Activated CD4-positive, alpha-beta T cell treated with anti-CD3 and anti-CD28 coated beads for 24 hours (primary cell): ENCODE results near the gene RHBDD1.
A peak's percentile ranks its signal among the peaks of the same experiment; 100 is the strongest.
"Not testable (repeated sequence)": the region's sequence is repeated elsewhere in the genome, so short reads cannot be mapped to it uniquely, and the experiment has no call there.

ENCODE experiments used
- DNase-seq, 2 donors: peaks; one replicate each; pipeline ENCODE4 v3.0.0-alpha.2; 2020; ENCODE audit warnings: low read depth in 2 of 2

The RHBDD1 gene

GRCh38 chr2:226799976-226800940 is 35.6 kb upstream of the RHBDD1 start:
- no peak for DNase-seq

DNA sequence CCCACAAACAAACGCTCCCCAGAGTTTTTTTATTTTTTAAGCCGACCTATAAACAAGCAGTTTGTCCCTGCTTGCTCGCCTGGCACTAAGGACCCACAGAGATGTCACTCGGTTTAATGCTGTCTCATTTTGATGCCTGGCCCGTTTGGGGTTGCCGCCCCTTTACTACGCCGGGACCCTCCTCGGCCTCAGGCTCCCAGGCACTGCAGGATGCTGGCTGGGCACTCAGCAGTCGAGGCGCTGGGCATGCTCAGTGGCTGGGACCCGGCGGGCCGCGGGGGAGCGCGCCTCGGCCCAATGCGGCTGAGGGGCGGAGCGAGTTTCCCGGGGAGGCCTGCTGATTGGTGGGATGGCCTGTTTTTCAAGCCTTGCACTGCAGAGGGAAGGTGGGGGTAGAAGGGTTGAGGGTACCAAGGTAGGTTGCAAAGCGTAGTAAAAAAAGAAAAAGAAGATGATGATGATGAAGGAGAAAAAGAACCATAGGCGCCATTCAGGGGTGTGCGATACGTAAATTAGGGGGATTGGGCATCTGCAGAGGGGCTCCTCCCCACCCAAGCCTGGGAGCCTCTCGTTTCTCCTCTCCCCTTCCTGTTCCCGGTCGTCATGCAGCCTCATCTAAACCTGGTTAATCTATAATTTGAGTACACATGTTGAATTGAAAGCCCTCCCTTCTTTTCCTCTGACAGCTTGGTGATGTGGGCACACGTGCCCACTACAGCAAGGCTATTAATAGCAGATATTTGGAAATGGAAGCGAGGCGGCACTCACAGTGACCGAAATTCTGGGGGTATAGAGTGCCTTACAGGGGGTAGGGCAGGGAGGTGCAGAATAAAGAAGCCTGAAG is 34.7 kb upstream of the RHBDD1 start:
- peak; percentile 68 to 79 for DNase-seq

DNA sequence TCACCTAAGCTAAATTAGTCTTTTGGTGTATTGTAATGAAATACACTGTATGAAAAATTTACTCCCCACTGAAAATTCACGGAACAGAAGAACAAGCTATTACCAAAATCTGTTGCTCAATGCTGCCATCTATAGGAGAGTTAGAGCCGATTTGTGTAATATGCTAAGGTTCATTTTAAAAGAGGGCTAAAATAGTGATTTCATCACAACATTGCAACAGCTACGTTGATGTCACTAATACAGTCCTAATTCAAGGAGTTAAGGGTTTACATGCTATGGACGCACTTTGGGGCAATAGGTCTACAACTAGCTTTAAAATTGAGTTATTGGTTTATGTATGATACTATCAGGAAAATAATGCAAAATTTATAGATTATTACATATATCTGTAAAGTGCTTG is 33.3 kb upstream of the RHBDD1 start:
- no peak for DNase-seq

- DNase-seq: no peak
These were observed 32.4 kb upstream of the RHBDD1 start for GRCh38 chr2:226803410-226803809.

DNA sequence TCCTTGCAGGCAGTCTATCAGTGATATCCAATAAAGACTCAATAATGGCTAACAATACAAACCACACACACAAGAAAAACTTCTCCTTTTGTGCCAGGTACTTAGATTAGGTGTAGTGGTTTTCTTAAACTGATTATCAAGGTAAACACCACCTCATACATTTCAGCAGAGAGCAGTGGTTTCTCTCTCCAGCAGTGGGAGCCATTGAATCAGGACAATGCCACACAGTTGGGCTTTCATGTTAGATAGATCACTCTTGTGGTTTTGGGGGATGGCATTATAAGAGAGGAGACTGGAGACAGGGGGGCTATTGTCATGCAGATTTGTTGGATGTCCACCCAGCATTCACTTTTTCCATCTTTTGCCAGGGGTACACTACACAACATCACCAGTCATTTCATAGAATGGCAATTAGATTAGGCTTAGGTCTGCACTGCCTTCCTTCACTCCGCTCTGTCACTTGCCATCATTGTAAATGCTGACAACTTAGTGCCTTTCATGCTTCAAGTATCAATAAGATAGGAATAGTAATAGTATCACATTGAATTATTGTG is 22.6 kb upstream of the RHBDD1 start:
- no peak for DNase-seq

DNA sequence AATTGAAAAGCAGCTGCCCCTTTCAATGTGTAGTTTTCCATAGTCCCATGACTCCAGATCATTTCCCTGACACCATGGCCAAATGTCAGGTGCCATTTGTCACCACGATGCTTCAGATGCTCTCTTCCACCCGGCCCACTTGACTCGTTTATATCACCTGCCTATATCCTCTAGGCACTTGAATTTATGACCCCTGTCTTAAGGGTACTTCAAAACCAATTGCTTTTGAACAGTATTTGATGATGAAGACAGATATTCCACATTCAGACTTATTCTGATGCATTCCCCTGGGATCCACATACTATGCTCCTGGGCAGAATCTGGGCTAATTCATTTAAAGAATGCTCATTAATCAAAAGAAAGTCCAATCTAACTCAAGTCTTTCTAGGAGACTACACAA is 16.9 kb upstream of the RHBDD1 start:
- no peak for DNase-seq

DNA sequence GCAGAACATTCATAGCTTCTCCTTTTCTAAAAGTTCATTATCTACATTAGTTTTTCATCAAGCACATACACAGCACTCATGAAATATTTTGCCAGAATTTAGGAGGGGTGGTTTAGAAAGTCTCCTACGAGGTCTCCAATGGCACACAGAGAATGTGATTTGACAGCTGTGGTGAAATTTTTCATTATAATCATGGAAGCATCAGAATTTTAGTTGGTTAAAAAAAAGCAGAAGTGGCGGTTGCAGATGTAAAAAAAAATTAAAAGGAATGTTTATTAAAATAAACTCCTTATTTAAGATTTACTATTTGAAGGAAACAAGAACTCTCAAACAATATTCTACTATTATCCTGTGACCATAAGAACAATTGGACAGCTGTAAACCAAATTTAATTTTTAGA is 10.8 kb upstream of the RHBDD1 start:
- no peak for DNase-seq

DNA sequence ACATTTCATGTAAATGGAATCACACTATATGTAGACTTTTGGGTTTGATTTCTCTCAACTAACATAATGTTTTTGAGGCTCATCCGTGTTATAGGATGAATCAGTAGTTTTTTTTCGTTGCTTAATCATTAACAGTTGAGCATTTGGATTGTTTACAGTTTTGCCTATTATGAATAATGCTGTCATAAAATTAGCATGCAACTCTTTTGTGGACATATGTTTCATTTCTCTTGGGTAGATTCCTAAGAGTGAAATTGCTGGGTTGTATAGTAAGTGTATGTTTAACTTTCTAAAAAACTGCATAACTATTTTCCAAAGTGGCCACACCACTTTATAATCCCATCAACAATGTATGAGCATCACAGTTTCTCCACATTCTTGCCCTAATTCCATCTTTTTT is 7.7 kb upstream of the RHBDD1 start:
- no peak for DNase-seq

DNA sequence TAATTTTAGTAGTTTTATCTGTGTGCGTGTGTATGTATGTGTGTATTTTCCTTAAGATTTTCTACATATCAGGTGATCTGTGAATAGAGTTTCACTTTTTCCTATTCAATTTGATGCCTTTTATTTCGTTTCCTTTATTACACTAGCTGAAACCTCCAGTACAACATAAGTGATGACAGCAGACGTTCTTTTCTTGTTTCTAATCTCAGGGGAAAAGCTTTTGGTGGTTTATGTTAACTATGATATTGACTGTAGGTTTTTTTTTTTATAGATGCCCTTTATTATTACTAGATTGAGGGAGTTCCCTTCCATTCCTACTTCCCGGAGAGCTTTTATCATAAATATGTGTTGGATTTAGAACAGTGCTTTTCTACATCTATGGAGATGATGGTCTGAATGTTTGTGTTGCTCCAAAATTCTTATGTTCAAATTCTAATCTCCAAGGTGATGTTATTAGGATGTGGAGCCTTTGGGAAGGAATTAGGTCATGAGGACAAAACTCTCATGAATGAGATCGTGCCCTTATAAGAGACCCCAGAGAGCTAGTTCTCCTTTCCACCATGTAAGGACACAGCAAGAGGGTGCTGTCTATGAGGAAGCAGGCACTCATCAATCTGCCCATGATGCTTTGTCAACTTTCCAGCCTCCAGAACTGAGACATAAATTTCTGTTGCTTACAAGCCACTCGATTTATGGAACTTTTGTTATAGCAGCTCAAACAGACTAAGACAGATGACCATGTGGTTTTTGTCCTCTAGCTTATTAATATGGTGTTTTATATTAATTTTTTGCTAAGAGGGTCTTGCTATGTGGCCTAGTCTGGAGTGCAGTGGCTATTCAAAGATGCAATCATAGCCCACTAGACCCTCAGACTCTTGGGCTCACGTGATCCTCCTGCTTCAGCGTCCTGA is 5.9 kb upstream of the RHBDD1 start:
- no peak for DNase-seq

DNA sequence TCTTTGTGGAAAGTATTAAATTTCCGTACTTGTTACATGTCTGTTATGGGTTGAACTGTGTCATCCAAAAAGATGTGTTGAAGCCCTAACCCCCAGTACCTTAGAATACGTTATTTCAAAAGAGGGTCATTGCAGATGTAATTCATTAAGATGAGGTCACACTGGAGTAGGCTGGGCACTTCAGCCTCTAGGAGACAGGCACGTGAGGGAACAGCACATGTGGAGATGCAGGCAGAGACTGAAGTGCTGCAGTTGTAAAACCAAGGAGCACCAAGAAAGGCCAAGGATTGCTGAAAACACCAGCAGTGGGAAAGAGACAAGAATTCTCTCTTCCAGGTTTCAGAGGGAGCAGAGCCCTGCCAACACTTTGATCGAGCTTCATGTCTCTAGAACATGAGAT is 4.6 kb upstream of the RHBDD1 start:
- DNase-seq: no peak

DNA sequence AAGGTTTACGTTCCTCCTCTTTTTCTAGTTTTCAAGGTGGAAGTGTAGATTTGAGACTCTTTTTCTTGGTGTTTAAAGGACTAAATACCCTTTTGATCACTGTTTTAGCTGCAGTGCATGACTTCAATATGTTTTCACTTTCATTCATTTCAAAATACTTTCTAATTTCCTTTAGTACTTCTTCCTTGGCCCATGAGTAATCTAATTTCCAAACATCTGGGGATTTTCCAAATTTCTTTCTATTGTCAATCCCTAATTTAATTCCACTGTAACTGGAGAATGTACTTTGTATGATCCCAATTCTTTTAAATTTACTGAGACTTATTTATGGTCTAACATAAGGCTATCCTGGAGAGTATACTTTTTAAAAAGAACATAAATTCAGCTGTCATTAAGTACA is 3.8 kb upstream of the RHBDD1 start:
- no peak for DNase-seq

DNA sequence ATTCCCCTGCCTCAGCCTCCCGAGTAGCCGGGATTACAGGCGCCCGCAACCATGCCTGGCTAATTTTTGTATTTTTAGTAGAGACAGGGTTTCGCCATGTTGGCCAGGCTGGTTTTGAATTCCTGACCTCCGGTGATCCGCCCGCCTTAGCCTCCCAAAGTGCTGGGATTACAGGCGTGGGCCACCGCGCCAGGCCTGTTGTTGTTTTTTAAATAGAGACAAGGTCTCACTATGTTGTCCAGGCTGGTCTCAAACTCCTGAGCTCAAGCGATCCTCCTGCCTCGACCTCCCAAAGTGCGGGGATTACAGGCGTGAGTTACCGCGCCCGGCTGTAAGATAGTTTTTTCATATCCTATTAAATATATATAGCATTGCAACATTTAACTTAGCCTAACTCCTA is 974 bp upstream of the RHBDD1 start:
- DNase-seq: not testable (repeated sequence)

GRCh38 chr2:226835420-226835795 is 446 bp upstream of the RHBDD1 start:
- DNase-seq: no peak

DNA sequence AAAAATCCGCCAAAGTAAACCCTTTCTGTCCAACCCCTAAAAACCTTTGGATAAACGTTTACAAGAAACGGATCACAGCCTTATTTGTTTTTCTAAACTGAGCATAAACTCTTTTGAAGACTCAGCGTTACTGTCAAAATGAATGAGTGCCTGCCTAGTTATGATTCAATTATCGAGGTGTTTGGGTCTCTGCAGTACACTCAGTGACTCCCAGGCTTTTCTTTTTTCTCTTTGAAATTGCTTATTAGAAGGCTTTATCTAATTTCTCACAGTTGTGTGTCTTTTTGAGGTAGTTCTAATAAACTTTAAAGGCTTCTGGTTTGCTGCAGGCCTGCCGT is 663 bp downstream of the RHBDD1 start:
- DNase-seq: no peak

- DNase-seq: no peak
These were observed 1.5 kb downstream of the RHBDD1 start for GRCh38 chr2:226837334-226837733.

DNA sequence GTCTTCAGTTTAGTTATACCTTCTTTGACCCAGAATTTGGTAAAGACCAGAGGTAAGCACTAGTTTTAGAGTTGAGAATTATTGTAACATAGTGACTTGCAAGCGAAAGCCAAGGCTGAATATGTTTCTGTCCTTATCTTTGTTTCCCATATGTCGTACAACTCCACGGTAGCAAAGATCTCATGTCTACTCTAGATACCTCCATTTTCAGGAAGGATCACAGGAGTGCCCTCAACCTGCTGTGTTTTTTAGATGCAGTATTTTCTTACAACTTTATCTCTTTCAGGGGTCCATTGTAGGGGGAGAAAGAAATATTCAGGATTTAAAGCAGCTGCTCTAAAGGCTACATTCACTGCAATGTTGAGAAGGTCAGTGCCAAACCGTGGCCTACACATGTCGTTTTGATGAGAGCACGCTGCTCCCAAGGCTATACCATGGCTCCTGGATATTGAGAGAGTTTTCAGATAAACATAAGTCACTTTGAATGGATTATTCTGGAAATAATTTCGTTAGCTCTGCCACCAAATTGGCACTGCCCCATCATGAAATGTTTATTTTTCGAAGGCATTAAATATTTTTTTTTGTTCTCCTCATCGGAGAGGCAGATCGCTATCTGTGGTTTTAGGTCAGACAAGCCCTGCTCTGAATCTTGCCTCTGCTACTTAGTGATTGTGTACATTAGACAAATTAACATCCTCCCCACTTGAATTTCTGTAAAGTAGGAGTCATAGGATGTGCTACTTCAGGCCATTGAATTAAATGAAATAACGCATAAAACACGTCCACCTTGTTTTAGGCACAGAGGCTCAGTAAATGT is 2.1 kb downstream of the RHBDD1 start:
- DNase-seq: no peak

GRCh38 chr2:226838722-226839121 is 2.9 kb downstream of the RHBDD1 start:
- DNase-seq: no peak

- DNase-seq: no peak
These were observed 3.3 kb downstream of the RHBDD1 start for GRCh38 chr2:226839161-226839560.

- no peak for DNase-seq
These were observed 4.1 kb downstream of the RHBDD1 start for GRCh38 chr2:226839951-226840350.

GRCh38 chr2:226843001-226843400 is 7.1 kb downstream of the RHBDD1 start:
- not testable (repeated sequence) for DNase-seq
